Motor neuron (in vitro differentiated cells): Measurements from ENCODE around the gene ACSF2. TPM values are rescaled to one million over a fixed set of nuclear protein-coding genes. Genes with fewer than 3 reads are reported as not detected.

Source experiments
- total RNA-seq, 8 experiments: library from RNA; unstranded; fragments of 300-600 nt; gene quantifications; 2 replicates each; pipeline versions ENCODE4 v1.2.3 to v1.2.4, GENCODE V29; 2022

Gene ACSF2
- total RNA-seq, 8 experiments from 2014 or later = 1.6 to 31.1 (median 5.6) TPM

Other genes starting within 250 kb of the ACSF2 start
- gene COL1A1, start 224.6 kb upstream of the ACSF2 start, total RNA-seq = 100 to 1,000 TPM in 1 of 8 experiments, 10 to 100 TPM in 2, 1 to 10 TPM in 2, under 1 TPM in 3; 0.54 to 614 (median 7.1) TPM
- gene TMEM92, start 151.8 kb upstream of the ACSF2 start, total RNA-seq = under 1 TPM in 5 of 8 experiments, not detected in 3; 0.18 to 0.64 (median 0.38) TPM
- gene XYLT2, start 80.1 kb upstream of the ACSF2 start, total RNA-seq = 10 to 100 TPM in 5 of 8 experiments, 1 to 10 TPM in 3; 8.3 to 25.8 (median 10.9) TPM
- gene MRPL27, start 53.0 kb upstream of the ACSF2 start, total RNA-seq = 100 to 1,000 TPM in 3 of 8 experiments, 10 to 100 TPM in 5; 54.3 to 138 (median 94.4) TPM
- gene EME1, start 53.0 kb upstream of the ACSF2 start, total RNA-seq = 10 to 100 TPM in 2 of 8 experiments, 1 to 10 TPM in 5, under 1 TPM in 1; 0.66 to 14.5 (median 5.7) TPM
- 100 to 1,000 TPM in 3 of 8 experiments, 10 to 100 TPM in 5; 44.5 to 143 (median 74.3) TPM for gene LRRC59, start 28.7 kb upstream of the ACSF2 start, total RNA-seq
- gene CHAD, start 42.7 kb downstream of the ACSF2 start, total RNA-seq = 1 to 10 TPM in 3 of 8 experiments, under 1 TPM in 5; 0.11 to 3.0 (median 0.66) TPM
- gene RSAD1, start 52.6 kb downstream of the ACSF2 start, total RNA-seq = 10 to 100 TPM; 13.0 to 44.7 (median 20.0) TPM
- 1 to 10 TPM in 4 of 8 experiments, under 1 TPM in 3, not detected in 1; 0.71 to 2.8 (median 1.2) TPM for gene MYCBPAP, start 82.2 kb downstream of the ACSF2 start, total RNA-seq
- under 1 TPM; 0.16 to 0.90 (median 0.54) TPM for gene EPN3, start 106.5 kb downstream of the ACSF2 start, total RNA-seq
- gene SPATA20, start 121.0 kb downstream of the ACSF2 start, total RNA-seq = 10 to 100 TPM in 6 of 8 experiments, 1 to 10 TPM in 2; 5.4 to 64.4 (median 25.4) TPM
- gene CACNA1G, start 134.5 kb downstream of the ACSF2 start, total RNA-seq = 1 to 10 TPM in 3 of 8 experiments, under 1 TPM in 5; 0.17 to 4.2 (median 0.62) TPM
- gene ABCC3, start 208.7 kb downstream of the ACSF2 start, total RNA-seq = 10 to 100 TPM in 1 of 8 experiments, 1 to 10 TPM in 2, under 1 TPM in 4, not detected in 1; 0.27 to 21.6 (median 0.90) TPM